ENCODE measurements around the gene SLC7A9.
"Not testable (repeated sequence)": the region's sequence is repeated elsewhere in the genome, so short reads cannot be mapped to it uniquely, and the experiment has no call there.

Gene SLC7A9

GRCh38 chr19:32782089-32782488, 87.5 kb downstream of the SLC7A9 start:
- H3K9me3 ChIP-seq (ENCODE audit: control insufficient read depth in 2 of 2, low read length in 2 of 2); H3K4me3 ChIP-seq (ENCODE audit: low read length in 2 of 2); H3K4me1 ChIP-seq (ENCODE audit: control insufficient read depth in 2 of 2, insufficient read depth in 2 of 2, low read length in 2 of 2); H3K9ac ChIP-seq (ENCODE audit: low read depth in 1 of 2, low read length in 2 of 2); H3K27me3 ChIP-seq (ENCODE audit: control insufficient read depth in 2 of 2, insufficient read depth in 2 of 2, low read length in 2 of 2); H3K27ac ChIP-seq (ENCODE audit: low read depth in 2 of 2, low read length in 2 of 2); H3K36me3 ChIP-seq (ENCODE audit: control insufficient read depth in 2 of 2, insufficient read depth in 2 of 2, low read length in 2 of 2): not testable (repeated sequence)

DNA sequence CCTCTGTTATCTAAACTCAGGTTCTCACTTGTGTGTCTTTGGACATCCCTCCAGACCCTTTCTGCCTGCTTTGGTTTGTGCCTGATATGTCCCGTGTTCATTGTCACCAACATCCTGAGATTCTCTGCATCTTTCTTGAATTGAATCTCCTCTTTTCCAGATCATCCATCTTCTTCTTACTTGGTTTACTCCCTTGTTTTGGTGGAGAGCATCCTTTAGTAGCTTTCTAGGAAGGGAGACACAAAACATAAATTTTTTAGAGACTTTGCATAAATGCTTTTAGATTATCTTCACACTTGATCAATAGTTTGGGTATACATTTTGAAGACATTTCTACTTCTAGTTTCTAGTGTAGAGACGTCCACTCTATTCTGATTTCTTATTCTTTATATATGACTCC, 88.3 kb downstream of the SLC7A9 start:
- Histone ChIP-seq H3K9me3 (ENCODE audit: control insufficient read depth in 2 of 2, low read length in 2 of 2) (no peaks in the 10 kb centered on the region), H3K4me1 (ENCODE audit: control insufficient read depth in 2 of 2, insufficient read depth in 2 of 2, low read length in 2 of 2) (no peaks in the 10 kb centered on the region), H3K27ac (ENCODE audit: low read depth in 2 of 2, low read length in 2 of 2) (no peak overlapping the region), H3K27me3 (ENCODE audit: control insufficient read depth in 2 of 2, insufficient read depth in 2 of 2, low read length in 2 of 2) (no peaks in the 10 kb centered on the region), H3K9ac (ENCODE audit: low read depth in 1 of 2, low read length in 2 of 2) (no peak overlapping the region), H3K36me3 (ENCODE audit: control insufficient read depth in 2 of 2, insufficient read depth in 2 of 2, low read length in 2 of 2) (no peaks in the 10 kb centered on the region), H3K4me3 (ENCODE audit: low read length in 2 of 2) (no peak overlapping the region)
